Caco-2 (cell line): ENCODE measurements around the gene LYVE1. TPM values are rescaled to one million over a fixed set of nuclear protein-coding genes. Genes with fewer than 3 reads are reported as not detected.

Source experiments
- BruUV-seq: library from RNA; stranded (reverse); fragments of 400-500 nt; replicated peaks from 2 replicates; lab custom pipeline; 2021; lab: Mats Ljungman, UMichigan
- CTCF ChIA-PET: fragments of 300-600 bp; sonication (Branson Sonifier 250); formaldehyde crosslinking; loops from one replicate; lab custom pipeline; 2022; ENCODE audit warnings: antibody characterized with exemption; lab: Charles Lee
- POLR2A ChIA-PET: fragments of 300-600 bp; sonication (Branson Sonifier 250); formaldehyde crosslinking; loops from one replicate; lab custom pipeline; 2022; ENCODE audit warnings: antibody characterized with exemption; lab: Charles Lee
- DNase-seq, 2 experiments: peaks; one replicate each; pipeline versions ENCODE4 v3.0.0 to v3.0.0-alpha.2; 2020 to 2022
- H3K27me3 ChIP-seq: replicated peaks from 2 replicates; pipeline ENCODE4 v1.6.0; 2011; ENCODE audit warnings: low read length; ENCODE audit not compliant: control insufficient read depth, insufficient read depth
- H3K36me3 ChIP-seq: 2 replicates; pipeline ENCODE4 v1.5.1; 2011; ENCODE audit warnings: low read length; ENCODE audit not compliant: control insufficient read depth, insufficient read depth
- H3K4me1 ChIP-seq: fragments of 250-450 bp; sonication (Bioruptor Pico); 2 replicates; pipeline ENCODE4 v1.5.1; 2020; ENCODE audit warnings: mild to moderate bottlenecking
- H3K4me3 ChIP-seq: 2 replicates; pipeline ENCODE4 v1.5.1; 2011; ENCODE audit warnings: low read depth, mild to moderate bottlenecking, control low read depth, low read length
- H3K9me3 ChIP-seq: fragments of 250-450 bp; sonication (Bioruptor Pico); 2 replicates; pipeline ENCODE4 v1.5.1; 2020; ENCODE audit warnings: mild to moderate bottlenecking, moderate library complexity
- H3K27ac Mint-ChIP-seq: one replicate; pipeline ENCODE4 v1.8.0; 2022; ENCODE audit warnings: mixed read lengths; ENCODE audit not compliant: unreplicated experiment
- H3K27me3 Mint-ChIP-seq: one replicate; pipeline ENCODE4 v1.8.0; 2022; ENCODE audit warnings: mixed read lengths; ENCODE audit not compliant: insufficient read depth, unreplicated experiment
- H3K36me3 Mint-ChIP-seq: one replicate; pipeline ENCODE4 v1.8.0; 2022; ENCODE audit warnings: mild to moderate bottlenecking, mixed read lengths; ENCODE audit not compliant: insufficient read depth, unreplicated experiment
- H3K4me1 Mint-ChIP-seq: one replicate; pipeline ENCODE4 v1.8.0; 2022; ENCODE audit warnings: low read depth, mixed read lengths; ENCODE audit not compliant: unreplicated experiment
- H3K4me3 Mint-ChIP-seq: one replicate; pipeline ENCODE4 v1.8.0; 2022; ENCODE audit warnings: mild to moderate bottlenecking, moderate library complexity, mixed read lengths; ENCODE audit not compliant: unreplicated experiment
- H3K9me3 Mint-ChIP-seq: one replicate; pipeline ENCODE4 v1.8.0; 2022; ENCODE audit warnings: mixed read lengths; ENCODE audit not compliant: unreplicated experiment
- CTCF ChIP-seq, 2 experiments: fragments of 200-600 bp in 1 of 2; IDR thresholded peaks; 1 replicate in 1 of 2; 2 replicates in 1 of 2; pipeline versions ENCODE4 v1.5.1 to v1.8.0; 2011 to 2022; ENCODE audit warnings: antibody characterized with exemption in 1 of 2, control low read depth in 1 of 2, inconsistent platforms in 1 of 2, low read depth in 1 of 2, low read length in 1 of 2, mild to moderate bottlenecking in 1 of 2, moderate library complexity in 1 of 2; ENCODE audit not compliant: insufficient read depth in 1 of 2, severe bottlenecking in 1 of 2, unreplicated experiment in 1 of 2
- intact Hi-C: fragments of 100-400 bp; cut with micrococcal nuclease; formaldehyde crosslinking; loops from one replicate; pipeline ENCODE4 v1.10.0; 2022; ENCODE audit not compliant: unreplicated experiment
- total RNA-seq: library from RNA; stranded (reverse); gene quantifications from 2 replicates; pipeline ENCODE4 v1.2.3, GENCODE V29; 2022

The LYVE1 gene
- total RNA-seq, 1 experiment from 2014 or later, result not detected

- POLR2A ChIA-PET, result no interaction called here
- no peak overlapping the region for H3K27ac Mint-ChIP-seq
Measured at GRCh38 chr11:10594407-10594806, 25.9 kb upstream of the LYVE1 start.

GRCh38 chr11:10592331-10592730 is 23.9 kb upstream of the LYVE1 start:
- H3K36me3 Mint-ChIP-seq, result no peaks in the 10 kb centered on the region
- intact Hi-C loops, result loop anchor here (5.0 kb wide), 1 partner anchor 50 kb away; the partner anchor contains the start of gene RNF141
- Histone ChIP-seq H3K9me3 (no peaks in the 10 kb centered on the region), H3K4me3 (no peak overlapping the region), H3K36me3 (no peaks in the 10 kb centered on the region), H3K27me3 (no peaks in the 10 kb centered on the region), H3K4me1 (peaks cover 6% of the 10 kb centered on the region; the same call in 1 of the 2 replicates)
- no peak overlapping the region for H3K4me3 Mint-ChIP-seq
- peaks cover 10% of the 10 kb centered on the region for H3K4me1 Mint-ChIP-seq
- peak in 1 of 2 experiments; percentile 15 for DNase-seq
- BruUV-seq, result no TSS peak
- no peak overlapping the region for H3K27ac Mint-ChIP-seq
- no peak for TF ChIP-seq CTCF (IDR thresholded peaks at IDR 0.05; ENCODE audit: insufficient read depth in 1 of 2, low read depth in 1 of 2, low read length in 1 of 2, severe bottlenecking in 1 of 2, unreplicated experiment in 1 of 2)
- H3K9me3 Mint-ChIP-seq, result no peaks in the 10 kb centered on the region
- H3K27me3 Mint-ChIP-seq, result no peaks in the 10 kb centered on the region
- ChIA-PET CTCF (no interaction called here), POLR2A (no interaction called here)

More at GRCh38 chr11:10594407-10594806, 25.9 kb upstream of the LYVE1 start:
- H3K36me3 ChIP-seq, result no peaks in the 10 kb centered on the region
- H3K4me1 ChIP-seq, result peaks cover 6% of the 10 kb centered on the region; the same call in 1 of the 2 replicates
- Mint-ChIP-seq H3K36me3 (no peaks in the 10 kb centered on the region), H3K9me3 (no peaks in the 10 kb centered on the region), H3K27me3 (no peaks in the 10 kb centered on the region), H3K4me3 (no peak overlapping the region), H3K4me1 (peaks cover 5% of the 10 kb centered on the region)
- CTCF ChIA-PET, result no interaction called here
- no peaks in the 10 kb centered on the region for H3K27me3 ChIP-seq
- no TSS peak for BruUV-seq
- TF ChIP-seq CTCF (IDR thresholded peaks at IDR 0.05; ENCODE audit: insufficient read depth in 1 of 2, low read depth in 1 of 2, low read length in 1 of 2, severe bottlenecking in 1 of 2, unreplicated experiment in 1 of 2), result no peak
- no peak overlapping the region for H3K4me3 ChIP-seq
- intact Hi-C loops, result loop anchor here (5.0 kb wide), 1 partner anchor 52 kb away; the partner anchor contains the start of gene RNF141
- H3K9me3 ChIP-seq, result no peaks in the 10 kb centered on the region
- no peak for DNase-seq

- Histone ChIP-seq H3K36me3 (no peaks in the 10 kb centered on the region), H3K4me3 (no peak overlapping the region), H3K4me1 (peaks cover 11% of the 10 kb centered on the region; the same call in 1 of the 2 replicates), H3K27me3 (no peaks in the 10 kb centered on the region), H3K9me3 (no peaks in the 10 kb centered on the region)
- no peaks in the 10 kb centered on the region for H3K27me3 Mint-ChIP-seq
- ChIA-PET CTCF (no interaction called here), POLR2A (no interaction called here)
- no peak overlapping the region for H3K4me3 Mint-ChIP-seq
- no peaks in the 10 kb centered on the region for H3K9me3 Mint-ChIP-seq
- H3K36me3 Mint-ChIP-seq, result no peaks in the 10 kb centered on the region
- DNase-seq, result no peak
- intact Hi-C loops, result loop anchor here (5.0 kb wide), 1 partner anchor 49 kb away; the partner anchor contains the start of gene RNF141
- no peak for TF ChIP-seq CTCF (IDR thresholded peaks at IDR 0.05; ENCODE audit: insufficient read depth in 1 of 2, low read depth in 1 of 2, low read length in 1 of 2, severe bottlenecking in 1 of 2, unreplicated experiment in 1 of 2)
- no peak overlapping the region for H3K27ac Mint-ChIP-seq
- H3K4me1 Mint-ChIP-seq, result peaks cover 10% of the 10 kb centered on the region
- BruUV-seq, result no TSS peak
Measured at GRCh38 chr11:10591741-10592140, 23.3 kb upstream of the LYVE1 start.
